HL-60/S4 (cell line): ENCODE data around the gene KRT32.

Experiments
- in situ Hi-C: fragments of 300-500 bp; cut with MboI; formaldehyde crosslinking; loops from 2 replicates; pipeline ENCODE4 v1.14.3; 2022; ENCODE audit warnings: low sequenced_read_pairs

Gene KRT32

GRCh38 chr17:41494524-41494923, 27.3 kb upstream of the KRT32 start:
- in situ Hi-C loops: no loop called here

- in situ Hi-C loops: no loop called here
Measured at GRCh38 chr17:41492771-41493170, 25.6 kb upstream of the KRT32 start.

GRCh38 chr17:41492351-41492750, 25.2 kb upstream of the KRT32 start:
- in situ Hi-C loops: no loop called here

- in situ Hi-C loops: no loop called here
Measured at GRCh38 chr17:41491476-41491875, 24.3 kb upstream of the KRT32 start.

- in situ Hi-C loops: no loop called here
Measured at GRCh38 chr17:41490000-41490990, 23.1 kb upstream of the KRT32 start.

GRCh38 chr17:41489531-41489930, 22.3 kb upstream of the KRT32 start, which contains the start of gene KRT36:
TSS of gene KRT36 (minus strand) at chr17:41489910. CDS start at chr17:41489864, 46 bp downstream.
- in situ Hi-C loops: no loop called here

- in situ Hi-C loops: no loop called here
Measured at GRCh38 chr17:41486809-41487530, 19.8 kb upstream of the KRT32 start.

GRCh38 chr17:41486316-41486715, 19.1 kb upstream of the KRT32 start:
- in situ Hi-C loops: no loop called here

- in situ Hi-C loops: no loop called here
Measured at GRCh38 chr17:41484920-41485904, 18.0 kb upstream of the KRT32 start.

GRCh38 chr17:41483991-41484826, 17.0 kb upstream of the KRT32 start:
- in situ Hi-C loops: no loop called here

- in situ Hi-C loops: no loop called here
Measured at GRCh38 chr17:41483531-41483930, 16.3 kb upstream of the KRT32 start.

GRCh38 chr17:41481036-41481435, 13.8 kb upstream of the KRT32 start, which contains the start of gene KRT35:
TSS of gene KRT35 (minus strand) at chr17:41481151. CDS start at chr17:41481097, 54 bp downstream.
- in situ Hi-C loops: no loop called here

- in situ Hi-C loops: no loop called here
Measured at GRCh38 chr17:41480581-41480980, 13.4 kb upstream of the KRT32 start.

- in situ Hi-C loops: no loop called here
Measured at GRCh38 chr17:41480136-41480535, 12.9 kb upstream of the KRT32 start.

GRCh38 chr17:41478237-41478636, 11.1 kb upstream of the KRT32 start:
- in situ Hi-C loops: no loop called here

- in situ Hi-C loops: no loop called here
Measured at GRCh38 chr17:41476866-41477815, 10.0 kb upstream of the KRT32 start.

- in situ Hi-C loops: no loop called here
Measured at GRCh38 chr17:41475421-41475820, 8.2 kb upstream of the KRT32 start.

GRCh38 chr17:41474863-41475262, 7.7 kb upstream of the KRT32 start:
- in situ Hi-C loops: no loop called here
